HUDEP-2 (cell line): ENCODE measurements around the gene LYSMD2.

Source experiments
- DNase-seq, 76 experiments: peaks; one replicate each; lab custom pipeline; 2025; ENCODE audit not compliant: unreplicated experiment in 76 of 76; lab: John Stamatoyannopoulos, UW

Gene LYSMD2

DNA sequence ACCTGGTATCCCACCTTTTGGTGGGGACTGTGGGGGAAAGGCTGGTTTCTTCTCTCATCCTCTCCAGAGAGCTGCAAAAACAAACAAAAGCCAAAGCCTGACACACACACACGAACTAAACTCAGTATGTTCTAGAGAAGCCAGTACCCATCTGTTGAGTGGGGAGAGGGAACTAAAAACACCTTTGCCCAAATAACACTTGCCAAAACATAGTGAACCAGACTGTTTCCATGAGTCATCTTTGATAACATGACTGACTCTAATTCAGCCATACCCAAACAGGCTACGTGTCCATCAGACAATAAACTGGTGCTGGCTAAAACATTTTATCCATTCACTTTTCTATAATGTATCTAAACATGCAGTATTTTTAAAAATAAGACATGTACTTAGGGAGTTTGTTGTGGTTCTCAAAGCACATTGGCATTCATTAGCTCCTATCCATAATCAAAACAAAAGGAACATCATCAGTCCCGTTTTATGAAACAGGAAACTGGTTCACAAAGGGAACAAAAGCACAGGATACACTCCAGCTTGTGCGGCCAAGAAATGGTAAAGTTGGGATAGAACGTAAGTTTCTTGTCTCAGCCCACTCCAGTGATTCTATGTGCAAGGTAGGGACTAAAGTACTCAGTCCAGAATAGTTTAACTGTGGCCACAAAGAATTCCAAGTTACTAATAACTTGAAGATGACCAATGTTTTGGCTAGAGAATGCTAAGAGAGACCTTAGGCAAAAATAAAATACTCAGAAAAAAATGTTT, 16.1 kb downstream of the LYSMD2 start:
- peak in 2 of 76 experiments; percentile 11 to 38 for DNase-seq

DNA sequence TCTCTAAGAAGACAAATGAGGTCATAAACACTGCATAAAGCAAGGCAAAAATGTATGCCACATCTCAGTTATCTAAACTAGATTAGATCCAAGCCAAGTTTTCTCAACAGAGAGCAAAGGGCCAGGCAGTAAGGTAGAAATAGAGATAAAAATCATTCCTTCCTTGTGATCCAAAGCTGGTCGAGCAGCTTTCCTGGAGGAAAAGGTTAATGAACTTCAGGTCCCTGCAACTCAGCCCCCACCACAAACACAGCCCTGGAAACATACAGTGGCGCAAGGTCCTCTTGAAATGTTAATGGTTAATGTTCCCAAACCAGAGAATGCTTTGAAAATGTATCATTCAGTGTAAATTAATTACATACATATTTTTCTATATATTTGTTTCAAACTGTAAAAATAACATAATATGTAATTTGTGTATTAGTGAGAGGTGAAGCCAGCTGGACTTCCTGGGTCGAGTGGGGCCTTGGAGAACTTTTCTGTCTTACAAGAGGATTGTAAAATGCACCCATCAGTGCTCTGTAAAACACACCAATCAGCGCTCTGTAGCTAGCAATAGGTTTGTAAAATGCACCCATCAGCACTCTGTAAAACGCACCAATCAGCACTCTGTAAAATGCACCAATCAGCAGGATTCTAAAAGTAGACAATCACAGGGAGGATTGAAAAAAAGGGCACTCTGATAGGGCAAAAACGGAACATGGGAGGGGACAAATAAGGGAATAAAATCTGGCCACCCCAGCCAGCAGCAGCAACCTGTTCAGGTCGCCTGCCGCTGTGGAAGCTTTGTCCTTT, 17.1 kb downstream of the LYSMD2 start:
- DNase-seq: no peak

DNA sequence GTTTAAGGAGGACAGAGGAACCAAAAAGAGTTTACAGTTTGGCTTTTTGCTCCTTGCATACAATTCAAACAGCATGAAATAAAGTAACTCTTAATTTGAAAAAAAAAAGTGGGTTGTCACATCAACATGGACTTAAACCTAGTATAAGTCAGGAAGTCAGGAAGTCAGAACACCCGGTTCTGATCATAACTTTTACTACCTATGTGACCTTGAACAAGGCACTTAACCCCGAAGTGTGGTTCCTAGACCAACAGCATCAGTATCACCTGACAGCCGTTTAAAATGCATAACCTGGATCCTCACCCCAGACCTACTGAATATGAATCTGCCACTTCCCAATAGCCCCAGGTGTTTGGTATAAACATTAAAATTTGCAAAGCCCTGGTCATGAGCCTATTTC, 18.7 kb downstream of the LYSMD2 start:
- DNase-seq: no peak

DNA sequence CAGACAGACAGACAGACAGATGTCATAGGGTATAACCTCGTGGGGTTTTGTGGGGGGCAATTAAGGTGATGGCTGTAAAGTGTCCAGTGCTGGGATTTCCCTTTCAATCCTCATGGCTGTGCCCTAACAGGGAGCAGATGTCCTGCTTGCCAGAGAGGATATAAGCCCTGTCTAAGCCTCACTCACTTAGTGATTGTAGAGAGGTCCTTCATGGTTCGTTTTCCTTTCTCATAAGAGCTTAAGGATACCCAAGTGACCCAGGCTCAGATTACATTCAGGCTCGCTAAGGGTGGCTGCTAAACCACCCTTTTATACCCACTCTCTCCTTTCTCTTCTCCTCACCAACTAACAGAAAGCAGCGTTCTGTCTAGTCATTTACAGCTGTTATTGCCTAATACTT, 19.2 kb downstream of the LYSMD2 start:
- DNase-seq: no peak

DNA sequence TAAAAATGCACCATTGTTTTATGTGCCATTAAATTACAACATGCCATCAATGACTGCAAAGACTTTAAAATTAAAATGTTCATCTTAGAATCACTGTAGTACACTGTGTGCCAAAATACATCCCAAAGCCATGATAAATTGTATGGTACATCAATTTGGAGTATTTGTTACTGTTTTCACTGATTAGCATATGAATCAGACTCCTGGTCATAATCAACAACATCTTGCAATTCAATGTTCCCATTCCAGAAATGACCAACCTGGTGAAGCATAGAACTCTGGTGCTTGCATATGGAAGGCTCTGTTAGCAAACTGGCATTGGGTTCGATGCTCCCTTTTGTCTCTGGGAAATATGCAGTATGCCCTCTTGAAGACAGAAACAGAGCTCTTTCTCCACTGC, 22.5 kb downstream of the LYSMD2 start:
- DNase-seq: no peak

DNA sequence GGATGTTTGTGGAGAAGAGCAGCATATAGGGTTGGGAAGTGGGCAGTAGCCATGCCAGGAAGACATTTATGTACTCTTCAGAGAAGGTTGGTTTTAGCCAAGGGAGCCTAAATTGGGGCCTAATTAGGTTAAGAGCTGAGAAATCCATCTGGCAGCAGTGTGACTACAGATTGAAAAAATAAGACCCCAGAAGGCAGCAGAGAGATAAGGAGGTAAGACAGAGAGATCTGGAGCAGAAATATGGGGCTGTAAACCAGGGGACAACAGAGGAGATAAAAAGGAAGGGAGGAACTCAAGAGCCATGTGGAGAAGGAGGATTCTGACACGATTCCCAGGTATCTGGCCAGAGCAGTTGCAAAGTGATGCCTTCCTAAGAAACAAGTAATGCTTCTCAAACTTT, 23.3 kb downstream of the LYSMD2 start:
- no peak for DNase-seq

DNA sequence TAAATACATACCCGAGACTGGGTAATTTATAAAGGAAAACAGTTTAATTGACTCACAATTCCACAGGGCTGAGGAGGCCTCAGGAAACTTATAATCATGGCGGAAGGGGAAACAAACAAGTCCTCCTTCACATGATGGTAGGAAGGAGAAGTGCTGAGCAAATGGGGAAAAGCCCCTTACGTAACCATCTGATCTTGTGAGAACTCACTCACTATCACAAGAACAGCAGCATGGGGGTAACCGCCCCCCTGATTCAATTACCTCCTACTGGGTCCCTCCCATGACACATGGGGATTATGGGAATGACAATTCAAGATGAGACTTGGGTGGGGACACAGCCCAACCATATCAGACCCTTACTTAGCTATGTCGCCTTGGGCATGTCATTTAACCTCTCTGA, 28.4 kb downstream of the LYSMD2 start:
- no peak for DNase-seq

DNA sequence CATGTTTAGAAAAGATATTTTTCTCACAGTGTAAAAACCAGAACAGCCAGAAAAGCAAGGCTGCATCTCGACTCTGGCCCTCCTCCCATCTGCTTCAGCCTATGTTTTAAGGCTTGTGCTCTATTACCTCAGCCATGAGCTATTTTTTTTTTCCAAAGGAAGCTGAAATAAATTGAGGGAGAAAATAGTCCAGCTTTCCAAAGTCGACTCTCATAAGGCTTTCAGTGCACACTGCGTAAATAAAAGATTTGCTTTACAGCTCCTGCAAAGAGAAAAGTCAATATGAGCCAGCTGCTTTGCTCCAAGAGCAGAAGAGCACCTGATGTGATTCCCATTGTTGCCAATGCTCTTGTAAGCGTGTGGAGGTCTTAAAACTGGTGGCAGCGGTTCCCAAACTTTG, 29.4 kb downstream of the LYSMD2 start:
- no peak for DNase-seq

DNA sequence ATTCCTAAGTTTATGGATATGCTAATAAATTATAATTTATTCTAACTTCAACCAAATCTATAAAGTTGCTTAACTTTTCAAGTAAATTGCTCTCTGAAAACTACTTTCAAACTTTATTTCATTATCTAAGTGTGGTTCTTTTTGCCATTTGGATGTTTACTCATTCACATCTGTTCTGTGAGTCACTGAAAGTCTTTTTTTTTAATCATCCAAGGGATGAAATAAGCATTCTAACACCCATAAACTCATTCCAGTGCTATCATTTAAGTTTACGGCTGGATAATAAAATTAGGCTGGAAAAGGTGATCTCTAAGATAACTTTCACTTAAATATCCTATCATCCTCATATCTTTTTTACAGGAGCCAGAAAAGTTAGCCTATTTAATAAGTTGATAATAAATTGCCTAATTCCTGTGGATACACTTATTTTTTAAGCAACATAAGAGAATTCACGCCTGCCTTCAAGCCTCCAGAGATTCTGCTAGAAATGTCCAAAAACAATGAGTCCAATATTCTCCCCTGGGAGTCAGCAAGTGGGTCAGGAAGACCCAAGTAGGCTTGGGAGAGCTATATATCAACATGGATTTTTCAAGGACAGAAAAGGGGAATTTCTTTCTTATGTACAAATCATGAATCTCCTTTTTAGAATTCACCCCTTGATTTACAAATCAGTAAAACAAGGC, 30.4 kb downstream of the LYSMD2 start:
- DNase-seq: no peak

DNA sequence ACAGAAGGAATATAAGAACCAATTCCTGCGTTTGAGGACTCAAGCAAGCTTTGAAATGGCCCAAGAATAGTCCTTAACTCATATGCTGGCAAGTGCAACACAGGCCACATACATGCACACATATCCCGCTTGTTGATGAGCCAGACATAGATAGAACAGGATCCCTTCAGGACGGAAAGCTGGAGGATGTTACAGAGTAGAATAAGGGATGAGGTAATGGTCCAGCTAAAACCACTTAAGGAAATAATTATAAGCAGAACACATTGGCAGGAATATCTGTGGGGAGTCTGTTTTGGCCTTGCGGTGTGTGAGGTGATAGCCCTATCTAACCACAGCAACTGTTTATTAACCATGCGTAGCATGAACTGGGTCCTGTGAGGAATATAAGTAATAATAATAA, 31.2 kb downstream of the LYSMD2 start:
- DNase-seq: no peak

DNA sequence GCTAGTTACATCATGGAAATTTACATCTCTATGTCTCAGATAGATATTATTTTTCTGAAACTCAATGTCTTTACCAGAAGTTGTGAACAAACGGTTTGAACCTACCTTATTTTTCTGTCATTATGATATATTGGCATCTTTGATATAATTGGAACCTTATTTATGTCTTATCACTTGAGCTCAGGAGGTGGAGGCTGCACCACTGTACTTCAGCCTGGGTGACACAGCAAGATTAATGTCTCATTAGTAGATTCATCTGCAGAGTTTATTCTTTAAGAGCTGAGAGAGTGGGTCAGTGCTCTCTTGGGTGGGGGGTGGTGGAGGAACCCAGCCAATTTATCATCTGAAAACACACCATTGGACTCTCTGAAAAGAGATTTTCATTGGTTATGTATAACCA, 34.7 kb downstream of the LYSMD2 start:
- DNase-seq: peak in 11 of 76 experiments; percentile 5 to 42 (median 20)

DNA sequence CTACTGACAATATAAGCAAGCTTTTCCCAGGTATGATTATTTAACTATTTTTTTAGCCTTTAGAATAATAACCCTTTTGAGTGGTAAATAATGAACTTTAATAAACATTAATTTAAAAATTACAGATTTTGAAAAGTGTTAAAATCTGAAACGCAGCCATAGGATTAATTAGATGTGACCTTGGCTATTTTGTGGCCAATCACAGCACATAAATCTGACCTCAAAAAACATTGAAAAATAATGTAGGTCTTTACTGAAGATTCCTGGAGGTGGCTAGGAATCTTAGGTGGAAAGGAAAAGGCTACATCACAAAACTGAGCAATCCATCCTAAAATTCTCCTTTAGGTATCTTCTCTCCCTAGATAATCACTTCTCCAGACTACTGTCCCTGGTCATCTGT, 38.1 kb downstream of the LYSMD2 start:
- DNase-seq: no peak

DNA sequence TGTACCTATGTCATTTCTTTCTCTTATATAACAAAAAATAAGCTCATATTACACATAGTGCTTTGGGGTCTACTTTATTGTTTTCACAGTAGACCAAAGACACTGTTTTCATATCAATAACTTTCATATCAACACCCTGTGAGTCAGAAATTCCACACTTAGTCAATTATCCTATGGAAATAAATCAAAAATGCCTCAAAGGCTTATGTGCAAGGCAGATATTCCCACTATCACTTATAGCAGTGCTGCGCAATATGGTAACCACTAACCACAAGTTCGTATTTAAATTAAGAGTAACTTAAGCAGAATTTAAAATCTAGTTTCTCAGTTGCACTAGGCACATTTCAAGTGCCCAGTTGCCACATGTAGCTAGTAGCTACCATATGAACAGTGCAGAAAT, 40.3 kb downstream of the LYSMD2 start:
- no peak for DNase-seq

DNA sequence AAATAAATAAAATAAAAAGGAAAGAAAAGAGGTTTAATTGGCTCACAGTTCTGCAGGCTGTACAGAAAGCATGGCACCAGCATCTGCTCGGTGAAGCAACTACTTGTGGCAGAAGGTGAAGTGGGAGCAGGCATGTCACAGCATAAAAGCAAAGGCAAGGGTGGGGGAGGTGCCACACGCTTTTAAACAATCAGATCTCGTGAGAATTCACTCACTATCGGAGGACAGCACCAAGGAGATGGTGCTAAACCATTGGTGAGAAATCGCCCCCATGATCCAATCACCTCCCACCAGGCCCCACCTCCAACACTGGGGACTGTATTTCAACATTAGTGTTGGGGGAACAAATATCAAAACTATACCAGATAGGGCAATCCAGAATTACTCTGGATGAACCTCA, 40.9 kb downstream of the LYSMD2 start:
- no peak for DNase-seq

DNA sequence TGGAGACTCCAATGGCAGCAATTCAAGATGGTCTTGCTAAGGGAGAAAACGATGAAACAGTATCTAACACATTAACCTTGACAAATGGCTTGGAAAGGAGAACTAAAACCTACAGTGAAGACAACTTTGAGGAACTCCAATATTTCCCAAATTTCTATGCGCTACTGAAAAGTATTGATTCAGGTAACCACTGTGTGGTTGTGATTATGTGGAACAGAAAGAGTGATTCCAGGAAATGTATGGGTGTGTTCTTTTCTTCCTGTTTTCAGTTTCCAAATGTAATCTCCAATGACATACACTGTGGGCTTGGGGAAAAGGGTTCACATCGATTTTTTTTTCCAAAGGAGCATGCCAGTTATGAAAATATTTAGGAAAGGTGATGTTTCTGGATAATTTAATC, 45.3 kb downstream of the LYSMD2 start:
- DNase-seq: no peak

DNA sequence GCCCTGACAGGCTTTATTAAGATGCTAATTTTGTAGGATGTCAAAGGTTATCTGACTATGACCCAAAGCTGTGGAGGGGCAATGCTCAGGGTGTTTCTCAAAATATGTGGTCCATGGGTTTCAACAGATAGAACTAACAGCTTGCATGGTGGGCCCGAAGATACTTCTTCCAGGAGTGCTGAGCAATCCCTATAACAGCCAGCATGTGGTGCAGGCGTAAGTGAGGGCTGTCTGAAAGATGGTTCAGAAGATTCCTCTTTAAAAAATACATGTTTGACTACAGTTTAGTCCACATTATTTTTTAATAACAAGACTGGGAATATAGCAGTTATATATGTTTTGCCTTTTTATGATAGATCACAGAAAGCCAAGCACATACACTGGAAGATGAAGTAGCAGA, 48.6 kb downstream of the LYSMD2 start:
- DNase-seq: no peak

DNA sequence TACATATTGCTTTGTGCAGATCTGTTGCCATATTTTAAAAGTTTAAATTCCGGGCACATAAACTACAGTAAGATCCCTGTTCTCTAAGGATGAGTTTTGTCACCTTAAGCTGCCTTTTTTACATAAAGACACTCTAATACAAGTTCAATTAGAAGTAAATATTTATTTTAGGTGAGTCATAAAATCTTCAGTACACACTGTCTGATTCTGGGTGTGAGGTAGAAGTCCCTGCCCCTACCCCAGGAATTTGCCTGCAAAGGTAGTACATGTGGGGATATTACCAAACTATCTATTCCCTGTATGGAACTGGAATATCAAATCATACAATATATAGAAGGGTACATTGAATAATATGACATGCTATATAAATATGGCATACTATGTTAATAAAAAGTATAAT, 49.9 kb downstream of the LYSMD2 start:
- no peak for DNase-seq

DNA sequence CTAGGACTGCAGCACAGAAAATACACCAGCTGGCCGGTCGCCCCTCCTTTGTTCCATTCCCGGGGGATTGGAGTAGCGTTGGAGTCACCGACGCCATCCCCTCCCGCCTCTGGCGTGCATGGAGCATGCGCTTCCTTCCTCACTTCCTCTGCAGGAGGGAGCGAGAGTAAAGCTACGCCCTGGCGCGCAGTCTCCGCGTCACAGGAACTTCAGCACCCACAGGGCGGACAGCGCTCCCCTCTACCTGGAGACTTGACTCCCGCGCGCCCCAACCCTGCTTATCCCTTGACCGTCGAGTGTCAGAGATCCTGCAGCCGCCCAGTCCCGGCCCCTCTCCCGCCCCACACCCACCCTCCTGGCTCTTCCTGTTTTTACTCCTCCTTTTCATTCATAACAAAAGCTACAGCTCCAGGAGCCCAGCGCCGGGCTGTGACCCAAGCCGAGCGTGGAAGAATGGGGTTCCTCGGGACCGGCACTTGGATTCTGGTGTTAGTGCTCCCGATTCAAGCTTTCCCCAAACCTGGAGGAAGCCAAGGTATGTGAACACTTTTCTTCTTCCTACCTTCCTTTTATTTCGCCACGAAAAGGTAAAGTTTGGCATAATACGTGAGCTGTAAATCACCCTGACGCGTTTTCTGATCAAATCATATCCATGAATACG, 56.0 kb downstream of the LYSMD2 start, which contains the start of gene SCG3:
Gene SCG3, plus strand, starts transcription at position 201 of the 661 bp plus-strand sequence. Its CDS starts 253 bp downstream, at position 454.
- peak in 46 of 76 experiments; percentile 2 to 65 (median 30) for DNase-seq

DNA sequence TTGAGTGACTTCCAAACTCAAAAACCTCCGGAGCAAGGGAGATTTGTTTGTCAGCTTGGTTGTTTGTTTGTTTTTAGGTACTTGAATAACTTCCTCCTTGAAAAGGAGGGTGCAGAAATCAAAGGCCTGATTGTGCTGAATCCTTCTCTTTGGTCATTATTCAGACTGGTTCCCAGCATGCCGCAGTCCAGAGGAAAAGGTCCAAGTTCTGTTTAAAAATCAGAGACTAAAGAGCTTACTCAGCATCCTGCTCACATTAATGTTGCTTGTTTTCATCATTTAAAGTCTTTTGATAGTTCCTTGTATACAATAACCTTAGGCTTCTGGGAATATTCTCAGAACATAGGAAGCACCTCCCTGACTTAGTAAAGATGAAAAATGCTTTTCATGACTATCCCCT, 57.1 kb downstream of the LYSMD2 start:
- no peak for DNase-seq

DNA sequence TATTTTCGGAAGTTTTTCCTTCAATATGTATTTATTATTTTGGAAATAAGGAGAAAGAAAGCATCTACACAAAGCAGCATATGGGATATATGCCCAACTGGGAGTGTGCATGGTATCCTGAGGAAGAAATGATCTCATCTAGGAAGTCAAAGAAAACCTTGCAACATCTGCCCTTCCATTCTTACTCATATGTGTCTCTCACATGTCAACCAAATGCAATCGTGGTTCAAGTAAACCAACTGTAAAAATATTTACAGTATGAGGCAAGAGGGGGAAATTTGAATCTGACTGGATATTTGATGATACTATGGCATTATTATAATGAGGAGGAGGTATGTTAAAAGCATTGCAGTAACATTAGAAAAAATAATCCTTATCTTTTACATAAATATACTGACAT, 59.4 kb downstream of the LYSMD2 start:
- DNase-seq: no peak

DNA sequence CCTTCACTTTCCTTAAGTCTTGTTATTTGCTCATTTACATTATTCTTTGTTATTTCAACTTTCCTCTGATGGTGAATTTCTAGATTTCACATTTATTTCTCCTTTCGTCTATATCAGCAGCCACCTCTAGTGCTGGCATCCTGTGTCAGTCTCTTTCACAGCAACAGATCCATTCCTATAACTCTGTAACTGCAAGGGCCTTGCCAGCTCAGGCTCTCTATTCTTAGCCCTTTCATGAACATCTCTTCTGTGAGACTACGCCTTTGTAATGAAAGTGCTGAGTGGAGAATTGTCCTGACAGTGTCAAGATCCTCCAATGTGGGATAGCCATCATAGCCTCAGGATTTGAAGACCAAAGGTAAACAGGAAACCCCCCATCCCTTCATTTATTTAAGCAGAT, 60.0 kb downstream of the LYSMD2 start:
- DNase-seq: no peak
